Activated CD4-positive, CD25-positive, alpha-beta regulatory T cell treated with anti-CD3 and anti-CD28 coated beads, Interleukin-2, amount 50 U/mL, for 72 hours (primary cell): ENCODE measurements around the gene GBF1.

Experiments
- DNase-seq: peaks from one replicate; pipeline ENCODE4 v3.0.0; 2021

Gene GBF1

DNA sequence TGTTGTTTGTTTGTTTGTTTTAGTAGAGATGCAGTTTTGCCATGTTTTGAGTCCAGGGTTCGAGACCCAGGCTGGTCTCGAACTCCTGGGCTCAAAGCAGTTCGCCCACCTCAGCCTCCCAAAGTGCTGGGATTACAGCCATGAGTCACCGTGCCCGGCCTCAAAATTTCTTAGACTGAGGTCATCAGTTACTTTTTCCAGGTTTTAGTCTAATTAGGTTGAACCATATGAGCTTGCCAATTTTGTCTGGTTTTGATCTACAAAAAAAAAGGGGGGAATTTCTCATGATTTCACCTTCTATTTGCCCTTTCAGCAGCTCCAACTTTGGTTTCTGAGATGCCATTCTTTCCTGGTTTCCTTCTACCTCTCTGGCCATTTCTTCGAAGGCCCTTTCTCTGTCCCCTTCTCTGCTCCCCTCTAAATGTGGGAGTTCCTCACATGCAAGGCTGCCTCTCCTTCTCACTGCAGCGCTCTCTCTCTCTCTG is 181.5 kb downstream of the GBF1 start:
- no peak for DNase-seq

DNA sequence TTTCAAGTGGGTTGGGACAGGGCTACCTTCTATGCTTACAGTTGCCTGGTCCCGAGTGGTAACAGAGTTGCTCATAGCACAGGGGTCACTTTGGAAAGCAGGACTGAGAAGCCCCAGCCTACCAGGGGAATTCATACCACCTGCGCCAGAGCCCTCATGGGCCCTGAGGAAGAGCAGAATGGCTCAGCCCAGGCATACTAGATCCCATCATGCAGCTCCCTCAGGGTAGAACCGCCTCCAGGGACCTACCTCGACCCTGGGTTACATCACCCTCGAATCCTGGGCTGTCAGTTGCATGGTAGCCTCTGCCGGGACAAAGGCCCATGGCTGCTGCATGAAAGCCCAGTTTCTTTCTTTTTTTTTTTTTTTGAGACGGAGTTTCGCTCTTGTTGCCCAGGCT is 184.1 kb downstream of the GBF1 start:
- no peak for DNase-seq

DNA sequence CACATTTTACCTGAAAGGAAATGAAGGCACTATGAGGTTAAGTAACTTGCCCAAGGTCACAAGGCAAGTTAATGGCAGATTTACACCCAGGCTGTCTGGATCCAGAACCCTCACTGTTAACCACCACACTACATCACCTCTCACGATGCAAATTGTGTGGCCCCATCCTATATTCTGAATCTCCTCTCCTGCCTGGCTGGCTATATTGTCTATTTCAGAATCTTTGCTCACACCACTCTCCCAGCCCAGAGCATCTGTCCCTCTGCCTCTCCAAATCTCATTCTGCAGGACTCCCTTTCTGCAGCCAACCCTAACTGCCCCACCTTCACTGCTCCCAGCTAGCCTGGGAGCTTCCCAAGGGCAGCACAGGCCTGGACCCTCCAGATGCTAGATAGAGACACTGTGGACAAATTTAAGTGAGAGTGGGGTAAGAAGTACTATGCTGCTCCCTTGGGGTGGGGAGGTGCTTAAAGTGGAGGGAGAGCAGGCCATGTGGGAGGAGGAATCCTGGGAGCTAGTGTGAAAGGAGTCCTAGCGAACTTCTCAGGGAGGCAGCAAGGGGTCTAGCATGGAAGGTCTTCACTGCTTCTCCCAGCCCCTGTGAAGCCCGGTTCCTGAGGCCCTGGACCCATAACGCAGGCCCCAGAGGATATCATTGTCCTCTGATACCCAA is 186.3 kb downstream of the GBF1 start:
- DNase-seq = no peak
